Peyer's patch (tissue), 4 donors: ENCODE results near the gene DNMT1.

Source experiments
- POLR2A ChIP-seq, 2 donors: fragments of 450-650 bp; IDR thresholded peaks; one replicate each; pipeline ENCODE4 v1.5.1; 2017; ENCODE audit warnings: antibody characterized with exemption in 2 of 2, mild to moderate bottlenecking in 2 of 2, moderate library complexity in 2 of 2
- TF ChIP-seq, protein P1 (sequence below), 6 experiments: fragments of 450-650 bp in 4 of 6; fragments of 200-600 bp in 2 of 6; sonication (generic) in 1 of 6; IDR thresholded peaks; one replicate each; pipeline ENCODE4 v1.5.1; 2017 to 2019; ENCODE audit warnings: antibody characterized with exemption in 6 of 6, mild to moderate bottlenecking in 3 of 6, moderate library complexity in 1 of 6

DNA sequence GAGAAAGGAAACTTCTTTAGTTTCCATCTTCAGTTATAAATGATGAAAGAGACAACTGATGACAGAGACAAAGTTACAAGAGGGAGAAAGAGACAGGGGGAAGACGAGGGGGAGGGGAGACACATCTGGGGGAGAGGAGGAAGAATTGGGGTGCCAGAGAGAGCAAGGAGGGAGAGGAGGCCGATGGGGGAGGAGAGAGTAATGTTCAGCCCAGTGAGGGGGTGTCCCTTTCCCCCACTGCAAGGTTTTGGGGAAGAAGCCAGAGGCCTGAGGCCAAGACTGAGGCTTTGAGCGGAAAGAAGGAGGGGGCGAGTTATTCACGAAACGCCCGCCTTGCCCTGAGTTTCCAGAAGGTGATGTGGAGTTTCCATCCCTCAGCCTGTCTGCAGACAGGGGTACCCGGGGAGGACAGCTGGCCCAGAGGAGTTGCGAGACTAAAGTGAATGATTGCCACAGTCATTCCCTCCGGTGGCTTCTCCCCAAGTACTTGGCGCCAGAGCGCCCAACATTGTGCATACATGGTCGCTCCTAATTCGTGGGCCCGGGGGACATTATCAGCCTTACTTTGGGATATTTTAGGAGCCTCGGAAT, 89.1 kb downstream of the DNMT1 start:
- TF ChIP-seq, protein P1, sequence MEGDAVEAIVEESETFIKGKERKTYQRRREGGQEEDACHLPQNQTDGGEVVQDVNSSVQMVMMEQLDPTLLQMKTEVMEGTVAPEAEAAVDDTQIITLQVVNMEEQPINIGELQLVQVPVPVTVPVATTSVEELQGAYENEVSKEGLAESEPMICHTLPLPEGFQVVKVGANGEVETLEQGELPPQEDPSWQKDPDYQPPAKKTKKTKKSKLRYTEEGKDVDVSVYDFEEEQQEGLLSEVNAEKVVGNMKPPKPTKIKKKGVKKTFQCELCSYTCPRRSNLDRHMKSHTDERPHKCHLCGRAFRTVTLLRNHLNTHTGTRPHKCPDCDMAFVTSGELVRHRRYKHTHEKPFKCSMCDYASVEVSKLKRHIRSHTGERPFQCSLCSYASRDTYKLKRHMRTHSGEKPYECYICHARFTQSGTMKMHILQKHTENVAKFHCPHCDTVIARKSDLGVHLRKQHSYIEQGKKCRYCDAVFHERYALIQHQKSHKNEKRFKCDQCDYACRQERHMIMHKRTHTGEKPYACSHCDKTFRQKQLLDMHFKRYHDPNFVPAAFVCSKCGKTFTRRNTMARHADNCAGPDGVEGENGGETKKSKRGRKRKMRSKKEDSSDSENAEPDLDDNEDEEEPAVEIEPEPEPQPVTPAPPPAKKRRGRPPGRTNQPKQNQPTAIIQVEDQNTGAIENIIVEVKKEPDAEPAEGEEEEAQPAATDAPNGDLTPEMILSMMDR (IDR thresholded peaks at IDR 0.05), result no peak
- no peak for TF ChIP-seq POLR2A (IDR thresholded peaks at IDR 0.05)
